GM18873 (cell line): Measurements from ENCODE around the gene IRF2BP1.

ENCODE experiments used
- ATAC-seq: cut with Tn5 transposase; IDR thresholded peaks from one replicate; pipeline ENCODE4 v1.9.1; 2021; ENCODE audit warnings: mild to moderate bottlenecking, moderate library complexity, moderate number of reproducible peaks; ENCODE audit not compliant: unreplicated experiment, low FRiP score

Gene IRF2BP1, protein sequence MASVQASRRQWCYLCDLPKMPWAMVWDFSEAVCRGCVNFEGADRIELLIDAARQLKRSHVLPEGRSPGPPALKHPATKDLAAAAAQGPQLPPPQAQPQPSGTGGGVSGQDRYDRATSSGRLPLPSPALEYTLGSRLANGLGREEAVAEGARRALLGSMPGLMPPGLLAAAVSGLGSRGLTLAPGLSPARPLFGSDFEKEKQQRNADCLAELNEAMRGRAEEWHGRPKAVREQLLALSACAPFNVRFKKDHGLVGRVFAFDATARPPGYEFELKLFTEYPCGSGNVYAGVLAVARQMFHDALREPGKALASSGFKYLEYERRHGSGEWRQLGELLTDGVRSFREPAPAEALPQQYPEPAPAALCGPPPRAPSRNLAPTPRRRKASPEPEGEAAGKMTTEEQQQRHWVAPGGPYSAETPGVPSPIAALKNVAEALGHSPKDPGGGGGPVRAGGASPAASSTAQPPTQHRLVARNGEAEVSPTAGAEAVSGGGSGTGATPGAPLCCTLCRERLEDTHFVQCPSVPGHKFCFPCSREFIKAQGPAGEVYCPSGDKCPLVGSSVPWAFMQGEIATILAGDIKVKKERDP

DNA sequence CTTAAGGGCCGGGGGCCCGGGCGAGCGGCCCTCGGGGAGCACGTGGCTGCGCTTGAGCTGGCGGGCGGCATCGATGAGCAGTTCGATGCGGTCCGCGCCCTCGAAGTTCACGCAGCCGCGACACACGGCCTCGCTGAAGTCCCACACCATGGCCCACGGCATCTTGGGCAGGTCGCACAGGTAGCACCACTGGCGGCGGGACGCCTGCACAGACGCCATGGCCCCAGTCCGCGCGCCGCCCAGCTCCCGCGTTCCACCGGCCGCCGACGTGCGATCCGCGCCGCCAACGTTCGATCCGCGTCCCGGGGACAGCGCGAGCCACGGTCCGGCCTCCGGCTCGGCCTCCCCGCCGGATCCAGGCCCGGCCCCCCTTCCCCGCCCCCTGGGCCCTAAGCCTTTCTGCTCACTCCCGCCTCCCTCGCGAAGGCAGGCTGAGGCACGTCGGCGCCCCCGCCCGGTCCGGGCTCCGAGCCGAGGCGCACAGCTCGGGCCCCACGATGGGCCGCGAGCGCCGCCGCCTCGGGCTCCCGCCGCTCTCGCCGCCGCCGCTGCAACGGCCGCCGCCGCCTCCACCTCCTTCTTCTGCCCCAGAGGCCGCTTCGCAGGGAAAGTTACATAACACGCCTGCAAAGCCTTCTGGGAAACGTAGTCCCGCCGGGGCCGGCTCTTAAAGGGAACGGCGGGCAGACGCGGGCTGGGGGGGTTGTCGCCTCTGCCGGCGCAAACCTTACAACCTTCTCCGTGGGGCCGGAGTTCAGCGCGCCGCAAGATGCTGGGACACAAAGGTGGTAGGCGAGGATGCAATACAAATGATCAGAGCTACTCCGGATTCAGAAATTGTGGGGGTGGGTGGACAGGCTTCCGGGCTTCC is at the start of gene IRF2BP1:
IRF2BP1 (minus strand) TSS at position 586 of the 871 bp plus-strand sequence; CDS start at position 219, 367 bp downstream.
- ATAC-seq = peak; percentile 28

- ATAC-seq = no peak
Measured at GRCh38 chr19:45935267-45935666, 49.3 kb upstream of the IRF2BP1 start.

DNA sequence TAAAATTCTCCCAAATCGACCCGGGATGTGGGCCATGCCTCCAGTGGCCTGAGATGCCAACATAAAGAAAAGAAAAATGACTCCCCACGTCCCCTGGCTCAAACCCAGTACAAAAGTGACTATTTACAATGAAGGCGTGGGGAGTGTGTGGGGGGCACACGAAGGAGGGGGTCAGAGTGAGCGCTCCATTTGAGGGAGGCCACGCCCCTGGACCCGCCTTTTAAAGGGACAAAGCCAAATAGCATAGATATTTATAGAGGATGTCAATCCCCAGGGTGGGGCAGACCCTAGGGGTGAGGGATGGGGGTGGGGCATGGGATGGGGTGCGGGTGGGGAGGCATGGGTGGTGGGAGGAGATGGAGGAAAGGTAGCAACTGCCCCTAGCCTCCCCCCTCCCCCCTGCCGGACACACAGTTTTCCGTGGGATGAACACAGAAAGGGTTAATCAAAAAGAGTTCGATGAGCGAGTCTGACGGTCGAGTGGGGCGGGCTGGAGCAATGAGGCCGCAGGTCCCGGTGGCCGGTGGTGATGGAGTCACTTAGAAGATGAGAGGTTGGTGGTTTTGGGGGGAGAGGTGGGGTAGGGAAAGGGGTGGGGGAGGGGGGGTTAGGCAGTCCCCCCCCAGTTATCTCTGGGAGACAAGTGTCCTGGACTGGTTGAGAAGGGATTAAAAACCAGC is 48.8 kb upstream of the IRF2BP1 start:
- no peak for ATAC-seq

DNA sequence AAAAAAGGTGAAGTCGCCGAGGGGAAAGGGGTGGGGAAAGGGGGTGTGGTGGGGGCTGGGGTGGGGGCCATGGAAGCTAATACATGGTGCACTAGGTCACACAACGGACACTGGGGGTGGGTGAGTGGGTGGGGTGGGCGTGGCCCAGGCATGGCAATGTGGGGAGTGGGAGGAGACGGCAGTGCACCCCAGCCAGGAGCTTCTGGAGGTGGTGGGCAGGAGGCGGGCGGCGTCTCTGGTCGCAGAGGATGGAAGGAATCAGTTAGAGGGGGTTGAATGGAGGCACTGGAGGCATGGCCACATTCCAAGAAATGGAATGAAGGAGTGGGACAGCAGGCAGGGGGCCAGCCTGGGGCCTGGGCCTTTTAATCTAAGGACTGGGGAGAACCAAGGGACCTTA is 47.8 kb upstream of the IRF2BP1 start:
- ATAC-seq = no peak

GRCh38 chr19:45931055-45931454 is 45.1 kb upstream of the IRF2BP1 start:
- no peak for ATAC-seq

DNA sequence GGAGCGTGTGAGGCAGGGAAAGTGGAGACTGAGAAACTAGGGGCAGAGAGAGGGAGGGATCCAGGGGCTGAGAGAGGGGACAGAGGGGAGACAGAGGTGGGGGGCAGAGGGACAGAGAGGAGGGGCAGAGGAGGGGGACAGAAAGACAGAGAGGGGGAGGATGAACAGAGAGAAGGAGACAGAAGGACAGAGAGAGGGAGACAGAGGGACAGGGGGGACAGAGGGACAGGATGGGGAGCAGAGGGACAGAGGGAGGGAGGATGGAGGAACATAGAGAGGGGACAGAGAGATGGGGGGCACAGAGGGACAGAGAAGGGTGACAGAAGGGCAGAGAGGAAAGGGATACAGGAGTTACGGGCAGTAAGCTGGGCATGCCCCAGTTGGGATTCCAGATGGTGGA is 43.3 kb upstream of the IRF2BP1 start:
- no peak for ATAC-seq

GRCh38 chr19:45927565-45928261 is 41.8 kb upstream of the IRF2BP1 start:
- ATAC-seq = no peak

DNA sequence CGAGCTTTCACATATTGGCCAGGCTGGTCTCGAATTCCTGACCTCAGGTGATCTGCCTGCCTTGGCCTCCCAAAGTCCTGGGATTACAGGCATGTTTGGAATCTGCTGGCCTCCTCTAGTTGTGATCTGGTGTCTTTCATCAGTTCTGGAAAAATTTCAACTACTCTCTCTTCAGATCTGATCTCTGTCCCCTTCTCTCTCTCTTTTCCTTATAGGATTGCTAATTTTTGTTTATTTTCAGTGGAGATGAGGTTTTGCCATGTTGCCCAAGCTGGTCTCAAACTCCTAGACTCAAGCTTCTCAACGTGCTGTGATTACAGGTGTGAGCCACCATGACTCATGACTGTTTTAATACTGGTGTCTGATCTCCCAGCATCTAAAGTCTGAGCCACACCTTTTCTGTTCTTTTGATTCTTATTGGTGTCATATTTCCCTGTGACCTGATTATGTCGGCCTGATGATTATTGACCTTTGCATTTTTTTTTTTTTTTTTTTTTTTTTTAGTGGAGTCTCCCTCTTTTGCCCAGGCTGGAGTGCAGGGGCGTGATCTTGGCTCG is 39.0 kb upstream of the IRF2BP1 start:
- ATAC-seq = no peak

DNA sequence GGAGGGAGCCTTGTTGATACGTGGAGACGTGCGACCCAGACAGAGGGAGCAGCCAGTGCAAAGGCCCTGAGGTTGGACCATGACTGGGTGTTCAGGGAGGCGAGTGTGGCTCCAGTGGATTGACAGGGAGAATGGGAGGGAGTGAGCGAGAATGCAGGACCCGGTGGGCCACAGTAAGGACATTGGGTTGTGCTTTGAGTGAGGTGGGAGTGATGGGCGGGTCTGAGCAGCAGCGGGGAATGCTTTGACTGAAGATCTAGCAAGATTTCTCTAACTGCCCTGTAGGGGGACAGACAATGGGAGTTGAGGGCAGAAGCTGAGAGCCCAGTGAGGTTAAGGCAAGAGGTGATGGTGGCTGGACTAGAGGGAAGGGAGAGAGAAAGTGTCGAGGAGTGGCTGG is 36.3 kb upstream of the IRF2BP1 start:
- ATAC-seq = no peak

GRCh38 chr19:45920458-45920857 is 34.5 kb upstream of the IRF2BP1 start:
- no peak for ATAC-seq

DNA sequence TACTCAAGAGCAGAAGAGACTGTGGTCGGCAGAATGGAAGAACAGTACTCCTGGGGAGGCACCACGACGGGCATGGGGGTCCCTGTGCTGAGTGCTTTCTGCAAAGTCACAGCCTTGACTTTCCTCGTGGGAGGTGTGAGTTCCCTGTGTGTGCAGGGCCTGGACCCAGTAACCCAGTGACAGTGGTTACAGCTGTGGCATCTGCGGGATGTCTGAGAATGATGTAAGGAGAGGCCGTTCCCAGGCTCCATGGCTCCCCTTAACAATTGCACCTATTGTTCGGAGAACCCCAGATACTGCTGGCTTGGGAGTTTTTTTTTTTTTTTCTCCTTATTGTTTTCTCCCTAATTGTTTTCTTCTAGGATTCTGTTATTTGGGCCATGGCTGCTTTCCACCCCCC is 33.7 kb upstream of the IRF2BP1 start:
- no peak for ATAC-seq

GRCh38 chr19:45918721-45919120 is 32.8 kb upstream of the IRF2BP1 start:
- no peak for ATAC-seq

- ATAC-seq = no peak
Measured at GRCh38 chr19:45917421-45918091, 31.6 kb upstream of the IRF2BP1 start.

DNA sequence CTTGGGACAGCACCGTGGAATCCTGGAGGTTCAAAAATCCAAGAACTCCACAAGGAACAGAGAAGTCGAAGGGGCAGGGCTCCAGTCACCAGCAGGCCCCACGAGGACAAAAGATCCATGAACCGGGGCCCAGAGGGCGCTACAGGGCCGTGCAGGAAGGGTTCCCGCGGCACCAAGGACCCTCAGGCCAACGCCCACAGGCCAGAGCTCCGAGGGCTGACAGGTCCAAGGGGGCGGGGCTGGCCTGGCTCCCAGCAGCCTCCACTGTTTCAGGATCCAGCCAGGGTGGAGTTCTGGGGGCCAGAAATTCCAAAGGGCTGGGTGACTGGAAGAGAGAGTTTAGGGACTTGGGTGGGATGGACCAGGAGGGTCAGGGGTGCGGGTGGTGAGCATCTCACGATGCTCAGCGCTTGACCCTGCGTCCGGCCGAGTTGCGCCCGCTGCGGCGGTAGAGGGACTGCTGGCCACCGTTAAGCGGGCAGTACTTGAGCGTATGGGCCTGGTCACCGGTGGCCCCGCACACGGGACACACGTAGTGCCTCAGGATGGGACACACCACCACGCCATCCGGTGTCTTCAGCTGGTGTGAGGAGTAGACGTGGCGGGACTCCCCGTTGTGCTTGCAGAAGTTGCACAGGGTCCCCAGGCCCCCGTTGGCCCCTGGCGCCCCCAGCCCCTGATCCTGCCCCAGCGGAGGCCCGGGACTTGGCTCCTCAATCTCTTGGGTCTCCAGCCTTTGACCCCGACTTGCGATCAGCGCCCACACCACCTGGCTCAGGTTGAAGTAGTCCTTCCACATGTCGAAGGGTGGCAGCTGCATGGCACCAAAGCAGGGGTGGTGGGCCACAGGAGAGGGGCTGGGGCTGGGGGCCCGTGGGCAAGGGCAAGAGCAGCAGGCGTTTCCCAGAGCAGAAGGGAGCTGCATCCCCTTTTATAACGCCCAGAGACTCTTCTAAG is 28.2 kb upstream of the IRF2BP1 start, which contains the start of gene NANOS2:
NANOS2 (minus strand) TSS at position 905 of the 957 bp plus-strand sequence; CDS start at position 820, 85 bp downstream.
- ATAC-seq = no peak

DNA sequence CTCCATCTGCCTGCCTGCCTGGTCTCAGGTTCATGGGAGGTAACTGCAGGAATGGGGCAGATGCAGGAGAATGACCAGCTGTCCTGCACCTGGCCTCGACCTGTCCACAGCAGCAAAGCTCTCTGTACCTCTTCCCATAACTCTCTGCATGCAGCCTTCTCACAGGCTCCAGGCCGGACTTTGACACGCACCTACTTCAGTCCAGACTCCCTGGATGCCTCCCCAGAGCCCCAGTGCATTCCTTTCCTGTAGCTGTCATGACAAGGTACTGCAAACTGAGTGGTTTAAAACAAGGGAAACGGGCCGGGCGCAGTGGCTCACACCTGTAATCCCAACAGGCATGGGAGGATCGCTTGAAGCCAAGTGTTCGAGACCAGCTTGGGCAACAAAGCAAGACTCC is 25.4 kb upstream of the IRF2BP1 start:
- no peak for ATAC-seq

DNA sequence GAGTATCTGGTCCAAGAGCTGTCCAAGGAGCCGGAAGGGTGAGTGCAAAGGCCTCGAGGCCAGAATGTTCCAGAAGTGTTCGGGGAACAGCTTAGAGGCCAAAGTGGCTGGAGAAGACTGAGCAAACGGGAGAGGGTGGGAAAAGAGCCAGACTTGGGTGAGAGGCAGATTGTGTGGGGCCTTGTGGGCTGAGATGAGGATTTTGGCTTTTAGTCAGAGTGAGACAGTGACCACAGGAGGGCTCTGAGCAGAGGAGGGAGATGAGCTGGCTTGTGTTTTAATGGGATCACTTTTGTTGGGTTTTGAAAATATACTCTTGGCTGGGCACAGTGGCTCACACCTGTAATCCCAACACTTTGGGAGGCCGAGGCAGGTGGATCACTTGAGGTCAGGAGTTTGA is 23.0 kb upstream of the IRF2BP1 start:
- ATAC-seq = no peak

- ATAC-seq = no peak
Measured at GRCh38 chr19:45906221-45906620, 20.3 kb upstream of the IRF2BP1 start.

DNA sequence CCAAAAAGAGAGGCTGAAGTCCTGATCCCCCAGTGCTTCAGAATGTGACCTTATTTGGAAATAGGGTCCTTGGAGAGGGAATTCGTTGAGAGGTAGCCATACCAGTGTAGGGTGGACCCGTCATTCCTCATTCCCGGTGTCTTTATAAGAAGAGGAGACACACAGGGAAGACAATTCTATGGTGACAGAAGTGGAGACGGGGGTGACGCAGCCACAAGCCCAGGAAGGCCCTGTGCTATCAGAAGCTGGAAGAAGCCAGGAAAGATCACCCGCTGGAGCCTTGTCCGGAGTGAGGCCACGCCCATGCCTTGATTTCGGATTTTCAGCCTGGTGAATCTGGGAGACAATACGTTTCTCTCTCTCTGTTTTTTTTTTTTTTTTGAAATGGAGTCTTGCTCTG is 19.1 kb upstream of the IRF2BP1 start:
- no peak for ATAC-seq
